ENCODE results near the gene CSF2RB.

The CSF2RB gene

GRCh38 chr22:36886016-36886415 is 27.4 kb upstream of the CSF2RB start:
- DNase-seq (ENCODE audit: low read depth in 2 of 2) = no peak
- TF ChIP-seq CTCF (IDR thresholded peaks at IDR 0.05; ENCODE audit: low read depth, low read length) = no peak
- no peak overlapping the region for H3K4me3 ChIP-seq (replicated peaks in 1 of 2; ENCODE audit: low read depth in 2 of 2, low read length in 2 of 2)

GRCh38 chr22:36887162-36887561 is 26.3 kb upstream of the CSF2RB start:
- H3K4me3 ChIP-seq (replicated peaks in 1 of 2; ENCODE audit: low read depth in 2 of 2, low read length in 2 of 2) = no peak overlapping the region
- TF ChIP-seq CTCF (IDR thresholded peaks at IDR 0.05; ENCODE audit: low read depth, low read length) = no peak
- no peak for DNase-seq (ENCODE audit: low read depth in 2 of 2)

- DNase-seq (ENCODE audit: low read depth in 2 of 2) = peak in 1 of 2 donors; percentile 49
- TF ChIP-seq CTCF (IDR thresholded peaks at IDR 0.05; ENCODE audit: low read depth, low read length) = no peak
- no peak overlapping the region for H3K4me3 ChIP-seq (replicated peaks in 1 of 2; ENCODE audit: low read depth in 2 of 2, low read length in 2 of 2)
Measured at GRCh38 chr22:36891646-36892045, 21.8 kb upstream of the CSF2RB start.

DNA sequence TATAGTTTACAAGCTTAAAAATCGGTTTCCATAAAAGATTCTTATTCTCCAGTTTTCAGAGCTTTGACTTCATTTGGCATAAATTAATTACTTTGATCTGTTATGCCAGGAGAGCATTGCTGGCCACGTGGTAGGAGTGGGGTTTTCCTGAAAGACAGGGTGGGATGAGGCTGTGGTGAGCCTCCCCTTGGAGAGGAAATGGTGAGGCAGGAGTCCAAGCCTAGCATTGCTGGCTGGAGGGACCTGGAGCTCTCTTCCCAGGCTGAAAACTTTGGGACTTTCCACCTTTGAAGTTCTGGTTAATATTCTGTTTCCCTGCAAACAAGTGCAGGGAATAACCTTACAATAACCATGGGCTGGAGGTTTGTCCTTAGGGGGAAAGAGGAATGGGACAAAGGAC is 21.1 kb upstream of the CSF2RB start:
- DNase-seq (ENCODE audit: low read depth in 2 of 2) = peak in 1 of 2 donors; percentile 19
- no peak overlapping the region for H3K4me3 ChIP-seq (replicated peaks in 1 of 2; ENCODE audit: low read depth in 2 of 2, low read length in 2 of 2)
- no peak for TF ChIP-seq CTCF (IDR thresholded peaks at IDR 0.05; ENCODE audit: low read depth, low read length)

DNA sequence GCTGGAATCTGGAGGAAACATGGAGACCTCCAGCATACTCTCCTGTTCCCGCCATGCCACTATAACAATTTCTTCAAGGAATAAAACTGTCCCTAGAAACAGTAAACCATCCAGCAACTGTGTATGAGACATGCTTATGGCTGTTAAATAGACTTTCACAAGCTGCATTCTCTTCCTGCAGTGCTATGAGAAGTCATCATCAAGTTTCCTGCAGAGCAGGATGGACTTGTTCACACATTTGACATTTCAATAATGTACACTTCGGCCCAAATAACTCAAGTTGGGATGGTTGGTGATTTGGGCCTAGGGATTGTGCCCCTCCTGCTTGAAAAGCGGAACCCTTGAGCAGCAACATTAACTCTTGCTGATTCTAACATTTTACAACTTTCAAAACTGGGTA is 20.2 kb upstream of the CSF2RB start:
- H3K4me3 ChIP-seq (replicated peaks in 1 of 2; ENCODE audit: low read depth in 2 of 2, low read length in 2 of 2) = no peak overlapping the region
- TF ChIP-seq CTCF (IDR thresholded peaks at IDR 0.05; ENCODE audit: low read depth, low read length) = no peak
- DNase-seq (ENCODE audit: low read depth in 2 of 2) = no peak

GRCh38 chr22:36894266-36894665 is 19.2 kb upstream of the CSF2RB start:
- no peak for DNase-seq (ENCODE audit: low read depth in 2 of 2)
- no peak for TF ChIP-seq CTCF (IDR thresholded peaks at IDR 0.05; ENCODE audit: low read depth, low read length)
- no peak overlapping the region for H3K4me3 ChIP-seq (replicated peaks in 1 of 2; ENCODE audit: low read depth in 2 of 2, low read length in 2 of 2)

DNA sequence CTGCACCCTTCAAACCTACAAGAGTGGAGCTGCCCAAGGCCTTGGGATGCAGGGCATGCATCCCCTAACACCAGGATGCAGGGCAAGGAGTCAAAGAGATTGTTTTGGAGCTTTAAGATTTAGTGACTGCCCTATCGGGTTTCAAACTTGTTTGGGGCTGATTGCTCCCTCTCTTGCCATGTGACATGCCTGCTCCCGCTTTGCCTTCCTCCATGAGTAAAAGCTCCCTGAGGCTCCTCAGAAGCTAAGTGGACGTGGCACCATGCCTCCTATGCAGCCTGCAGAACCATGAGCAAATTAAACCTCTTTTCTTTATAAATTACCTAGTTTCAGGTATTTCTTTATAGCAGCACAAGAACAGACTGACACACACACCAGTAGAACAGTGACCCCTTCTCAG is 15.8 kb upstream of the CSF2RB start:
- no peak for TF ChIP-seq CTCF (IDR thresholded peaks at IDR 0.05; ENCODE audit: low read depth, low read length)
- DNase-seq (ENCODE audit: low read depth in 2 of 2) = no peak
- no peak overlapping the region for H3K4me3 ChIP-seq (replicated peaks in 1 of 2; ENCODE audit: low read depth in 2 of 2, low read length in 2 of 2)
